H9 (cell line): ENCODE measurements around the gene LDLRAD4. TPM values are rescaled to one million over a fixed set of nuclear protein-coding genes. Genes with fewer than 3 reads are reported as not detected.

Experiments
- DNase-seq: peaks from one replicate; pipeline ENCODE4 v3.0.0-alpha.2; 2017
- H2AFZ ChIP-seq: one replicate; pipeline ENCODE4 v1.6.1; 2013; ENCODE audit warnings: mild to moderate bottlenecking, low read length, control low read depth, moderate library complexity
- H2AK5ac ChIP-seq: 2 replicates; pipeline ENCODE4 v1.6.1; 2013; ENCODE audit warnings: low read length, control low read depth, mixed read lengths; ENCODE audit not compliant: insufficient read length
- H2BK120ac ChIP-seq: one replicate; pipeline ENCODE4 v1.6.1; 2013; ENCODE audit warnings: low read depth, mild to moderate bottlenecking, low read length, control low read depth, inconsistent platforms; ENCODE audit not compliant: poor library complexity, severe bottlenecking
- H2BK12ac ChIP-seq: 2 replicates; pipeline ENCODE4 v1.6.1; 2013; ENCODE audit warnings: low read length, control low read depth, mixed read lengths, low read depth; ENCODE audit not compliant: insufficient read length
- H2BK15ac ChIP-seq: 2 replicates; pipeline ENCODE4 v1.6.1; 2013; ENCODE audit warnings: low read depth, low read length, control low read depth
- H2BK20ac ChIP-seq: one replicate; pipeline ENCODE4 v1.6.1; 2013; ENCODE audit warnings: low read depth, mild to moderate bottlenecking, low read length, control low read depth, inconsistent platforms; ENCODE audit not compliant: poor library complexity, severe bottlenecking
- H2BK5ac ChIP-seq: 2 replicates; pipeline ENCODE4 v1.6.1; 2013; ENCODE audit warnings: low read length, control low read depth, mixed read lengths; ENCODE audit not compliant: insufficient read length
- H3K14ac ChIP-seq: 2 replicates; pipeline ENCODE4 v1.6.1; 2013; ENCODE audit warnings: low read length, control low read depth; ENCODE audit not compliant: insufficient read depth
- H3K18ac ChIP-seq: 2 replicates; pipeline ENCODE4 v1.6.1; 2013; ENCODE audit warnings: low read depth, mild to moderate bottlenecking, mixed read lengths, low read length, control low read depth; ENCODE audit not compliant: insufficient read length
- H3K23ac ChIP-seq: 2 replicates; pipeline ENCODE4 v1.6.1; 2013; ENCODE audit warnings: low read length, control low read depth, mixed read lengths, low read depth; ENCODE audit not compliant: insufficient read length
- H3K23me2 ChIP-seq: 2 replicates; pipeline ENCODE4 v1.6.1; 2013; ENCODE audit warnings: low read depth, mild to moderate bottlenecking, mixed read lengths, low read length, control low read depth; ENCODE audit not compliant: insufficient read length, poor library complexity, severe bottlenecking
- H3K27ac ChIP-seq: 2 replicates; pipeline ENCODE4 v1.5.1; 2013; ENCODE audit warnings: low read length, control low read depth, mixed read lengths, low read depth; ENCODE audit not compliant: insufficient read length
- H3K27me3 ChIP-seq: 2 replicates; pipeline ENCODE4 v1.6.1; 2013; ENCODE audit warnings: low read length, control low read depth, inconsistent platforms; ENCODE audit not compliant: insufficient read depth
- H3K4ac ChIP-seq: 2 replicates; pipeline ENCODE4 v1.6.1; 2013; ENCODE audit warnings: low read depth, mild to moderate bottlenecking, control low read depth, inconsistent platforms, low read length, moderate library complexity
- H3K4me1 ChIP-seq: 2 replicates; pipeline ENCODE4 v1.6.1; 2013; ENCODE audit warnings: low read length, control low read depth, inconsistent platforms; ENCODE audit not compliant: insufficient read depth
- H3K4me2 ChIP-seq: 2 replicates; pipeline ENCODE4 v1.6.1; 2013; ENCODE audit warnings: low read length, control low read depth, mixed read lengths; ENCODE audit not compliant: insufficient read length, insufficient read depth
- H3K56ac ChIP-seq: 2 replicates; pipeline ENCODE4 v1.6.1; 2013; ENCODE audit warnings: low read depth, mild to moderate bottlenecking, mixed read lengths, low read length, control low read depth; ENCODE audit not compliant: insufficient read length
- H3K79me1 ChIP-seq: 2 replicates; pipeline ENCODE4 v1.6.1; 2013; ENCODE audit warnings: low read depth, mild to moderate bottlenecking, moderate library complexity, low read length, control low read depth, inconsistent platforms; ENCODE audit not compliant: insufficient read depth, poor library complexity, severe bottlenecking
- H3K79me2 ChIP-seq: 2 replicates; pipeline ENCODE4 v1.6.1; 2013; ENCODE audit warnings: low read length, control low read depth, inconsistent platforms; ENCODE audit not compliant: insufficient read depth
- H3K9ac ChIP-seq: 2 replicates; pipeline ENCODE4 v1.6.1; 2013; ENCODE audit warnings: low read length, control low read depth, mixed read lengths; ENCODE audit not compliant: insufficient read length; ENCODE audit errors: extremely low read depth
- H3K9me3 ChIP-seq: one replicate; pipeline ENCODE4 v1.6.1; 2013; ENCODE audit warnings: low read depth, low read length, inconsistent platforms; ENCODE audit not compliant: control insufficient read depth
- H3T11ph ChIP-seq: one replicate; pipeline ENCODE4 v1.6.1; 2013; ENCODE audit warnings: mild to moderate bottlenecking, low read length, control low read depth, inconsistent platforms
- H4K20me1 ChIP-seq: one replicate; pipeline ENCODE4 v1.6.1; 2013; ENCODE audit not compliant: control insufficient read depth, insufficient read length, insufficient read depth
- H4K5ac ChIP-seq: 2 replicates; pipeline ENCODE4 v1.6.1; 2013; ENCODE audit warnings: low read depth, mild to moderate bottlenecking, mixed read lengths, low read length, control low read depth; ENCODE audit not compliant: insufficient read length
- H4K8ac ChIP-seq: replicated peaks from 2 replicates; pipeline ENCODE4 v1.6.1; 2013; ENCODE audit warnings: low read length, control low read depth, mixed read lengths, low read depth; ENCODE audit not compliant: insufficient read length
- H4K91ac ChIP-seq: 2 replicates; pipeline ENCODE4 v1.6.1; 2013; ENCODE audit warnings: low read depth, mild to moderate bottlenecking, moderate library complexity, mixed read lengths, low read length, control low read depth; ENCODE audit not compliant: insufficient read length
- H3K27ac Mint-ChIP-seq, 3 experiments: 2 replicates in 2 of 3; 3 replicates in 1 of 3; pipeline ENCODE4 v1.8.0; 2020 to 2021; ENCODE audit warnings: mixed read lengths in 3 of 3, mild to moderate bottlenecking in 1 of 3, moderate library complexity in 1 of 3
- H3K27me3 Mint-ChIP-seq: 2 replicates; pipeline ENCODE4 v1.8.0; 2021; ENCODE audit warnings: low read depth, mild to moderate bottlenecking, moderate library complexity, mixed read lengths
- H3K36me3 Mint-ChIP-seq, 3 experiments: 2 replicates in 2 of 3; 3 replicates in 1 of 3; pipeline ENCODE4 v1.8.0; 2020 to 2021; ENCODE audit warnings: low read depth in 3 of 3, mixed read lengths in 3 of 3; ENCODE audit not compliant: insufficient read depth in 1 of 3
- H3K4me1 Mint-ChIP-seq, 2 experiments: 2 replicates each; pipeline ENCODE4 v1.8.0; 2020; ENCODE audit warnings: mixed read lengths in 2 of 2
- H3K4me3 Mint-ChIP-seq, 2 experiments: 2 replicates in 1 of 2; 3 replicates in 1 of 2; pipeline ENCODE4 v1.8.0; 2020 to 2021; ENCODE audit warnings: mild to moderate bottlenecking in 2 of 2, mixed read lengths in 2 of 2, moderate library complexity in 1 of 2
- H3K9me3 Mint-ChIP-seq, 2 experiments: 2 replicates in 1 of 2; 3 replicates in 1 of 2; pipeline ENCODE4 v1.8.0; 2020; ENCODE audit warnings: mild to moderate bottlenecking in 2 of 2, mixed read lengths in 2 of 2, moderate library complexity in 1 of 2
- CTCF ChIP-seq: fragments of 200-600 bp; sonication (generic); conservative IDR thresholded peaks from 3 replicates; pipeline ENCODE4 v1.8.0; 2021; ENCODE audit warnings: antibody characterized with exemption, mild to moderate bottlenecking
- WGBS: extraction: QIAGEN DNeasy Blood & Tissue Kit; methylation state at CpG from one replicate; pipeline ENCODE4 v1.1.7; 2013; ENCODE audit warnings: missing lambda C conversion rate, low lambda C conversion rate, mixed read lengths; ENCODE audit not compliant: insufficient read length; ENCODE audit errors: extremely low coverage; 5-methylcytosine and 5-hydroxymethylcytosine counted together
- total RNA-seq: library from RNA; stranded (reverse); gene quantifications from 2 replicates; pipeline ENCODE4 v1.2.1, GENCODE V29; 2021

LDLRAD4 gene
- total RNA-seq, 1 experiment from 2014 or later, result 3.9 TPM

GRCh38 chr18:13649397-13650390 is 431.1 kb downstream of the LDLRAD4 start:
- Histone ChIP-seq H4K8ac (no peak overlapping the region), H2AK5ac (no peak overlapping the region), H3T11ph (no peak overlapping the region), H2BK5ac (no peak overlapping the region), H2BK15ac (no peak overlapping the region), H3K23me2 (no peaks in the 10 kb centered on the region), H3K14ac (no peak overlapping the region; the same call in 1 of the 2 replicates), H4K91ac (no peak overlapping the region), H3K18ac (no peak overlapping the region), H3K9me3 (no peaks in the 10 kb centered on the region), H3K27me3 (no peaks in the 10 kb centered on the region), H4K5ac (no peak overlapping the region), H3K79me2 (no peaks in the 10 kb centered on the region), H3K9ac (no peak overlapping the region), H4K20me1 (no peaks in the 10 kb centered on the region), H3K56ac (no peak overlapping the region), H3K4me2 (no peak overlapping the region), H2AFZ (no peak overlapping the region), H3K79me1 (no peaks in the 10 kb centered on the region), H2BK120ac (no peak overlapping the region), H3K4ac (no peak overlapping the region), H3K27ac (no peak overlapping the region), H2BK12ac (no peak overlapping the region), H3K23ac (no peak overlapping the region), H2BK20ac (no peak overlapping the region), H3K4me1 (no peaks in the 10 kb centered on the region)
- no peaks in the 10 kb centered on the region for H3K9me3 Mint-ChIP-seq
- H3K27me3 Mint-ChIP-seq, result no peaks in the 10 kb centered on the region
- H3K4me1 Mint-ChIP-seq, result peaks cover 16 to 23% of the 10 kb centered on the region in 2 experiments
- no peaks in the 10 kb centered on the region for H3K36me3 Mint-ChIP-seq
- TF ChIP-seq CTCF, result no peak
- H3K4me3 Mint-ChIP-seq, result no peak overlapping the region
- no peak for DNase-seq
- no peak overlapping the region; a peak in 1 of 7 replicates for H3K27ac Mint-ChIP-seq
- WGBS, result no CpG with 5 or more reads among the region's 23 CpGs
